ENCODE measurements around the gene VRK1.

DNA sequence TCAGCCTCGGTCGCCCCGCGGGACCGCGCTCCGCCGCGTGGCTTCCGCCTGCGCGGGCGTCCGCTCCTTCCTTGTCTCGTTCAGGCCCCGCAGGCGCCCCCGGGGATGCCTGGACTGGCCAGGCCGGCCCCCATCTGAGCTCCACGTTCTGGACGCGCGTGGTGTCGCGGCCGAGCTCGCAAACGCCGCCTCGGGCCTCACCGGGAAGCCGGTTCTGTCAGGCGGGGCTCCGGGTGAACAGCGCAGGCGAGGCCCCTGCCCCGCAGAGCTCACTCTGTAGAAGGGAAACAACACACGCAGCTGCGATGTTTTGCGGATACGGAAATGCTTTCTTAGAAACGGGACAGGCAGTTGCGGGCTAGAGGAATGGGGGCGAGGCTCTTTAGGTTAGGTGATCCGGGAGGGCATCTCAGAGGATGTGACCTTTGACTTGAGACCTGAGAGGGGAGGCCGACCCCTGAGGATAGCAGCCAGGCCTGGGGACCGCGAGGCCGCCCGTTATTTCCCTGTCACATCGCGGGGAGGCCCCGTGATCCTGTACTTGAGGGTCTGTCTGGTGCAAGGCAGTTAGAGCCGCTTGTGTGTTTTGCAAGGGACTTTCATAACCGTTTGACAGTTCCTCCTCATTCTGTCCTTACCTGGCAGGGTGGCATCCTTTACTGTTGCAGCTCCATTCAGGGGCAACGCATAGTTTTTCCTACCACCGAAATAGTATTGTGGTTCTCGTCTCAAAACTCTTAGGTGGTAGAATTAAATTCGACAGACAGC, 584 bp downstream of the VRK1 start:
- TF ChIP-seq, protein P1, sequence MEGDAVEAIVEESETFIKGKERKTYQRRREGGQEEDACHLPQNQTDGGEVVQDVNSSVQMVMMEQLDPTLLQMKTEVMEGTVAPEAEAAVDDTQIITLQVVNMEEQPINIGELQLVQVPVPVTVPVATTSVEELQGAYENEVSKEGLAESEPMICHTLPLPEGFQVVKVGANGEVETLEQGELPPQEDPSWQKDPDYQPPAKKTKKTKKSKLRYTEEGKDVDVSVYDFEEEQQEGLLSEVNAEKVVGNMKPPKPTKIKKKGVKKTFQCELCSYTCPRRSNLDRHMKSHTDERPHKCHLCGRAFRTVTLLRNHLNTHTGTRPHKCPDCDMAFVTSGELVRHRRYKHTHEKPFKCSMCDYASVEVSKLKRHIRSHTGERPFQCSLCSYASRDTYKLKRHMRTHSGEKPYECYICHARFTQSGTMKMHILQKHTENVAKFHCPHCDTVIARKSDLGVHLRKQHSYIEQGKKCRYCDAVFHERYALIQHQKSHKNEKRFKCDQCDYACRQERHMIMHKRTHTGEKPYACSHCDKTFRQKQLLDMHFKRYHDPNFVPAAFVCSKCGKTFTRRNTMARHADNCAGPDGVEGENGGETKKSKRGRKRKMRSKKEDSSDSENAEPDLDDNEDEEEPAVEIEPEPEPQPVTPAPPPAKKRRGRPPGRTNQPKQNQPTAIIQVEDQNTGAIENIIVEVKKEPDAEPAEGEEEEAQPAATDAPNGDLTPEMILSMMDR (conservative IDR thresholded peaks at IDR 0.05 in 1 of 2, IDR thresholded peaks at IDR 0.05 in 1 of 2; ENCODE audit: extremely low read depth in 1 of 2, insufficient read depth in 1 of 2, low read depth in 1 of 2, low read length in 2 of 2): no peak
- TF ChIP-seq EZH2 (IDR thresholded peaks at IDR 0.05; ENCODE audit: borderline replicate concordance, low read length): no peak

All from mammary epithelial cell (primary cell).